ENCODE measurements around the gene CAMTA2. TPM values are rescaled to one million over a fixed set of nuclear protein-coding genes. Genes with fewer than 3 reads are reported as not detected.

The CAMTA2 gene
- total RNA-seq, 2 experiments from 2014 or later: 101 to 109 TPM

GRCh38 chr17:4945944-4946280 is 41.6 kb downstream of the CAMTA2 start:
- Mint-ChIP-seq H3K4me1 (ENCODE audit: low read depth) (peaks cover 56% of the 10 kb centered on the region), H3K27ac (peak overlapping the region; percentile 95), H3K27me3 (no peaks in the 10 kb centered on the region), H3K9me3 (no peaks in the 10 kb centered on the region), H3K4me3 (peak overlapping the region; percentile 90), H3K36me3 (peaks cover 62% of the 10 kb centered on the region)
- intact Hi-C loops (cut with micrococcal nuclease): loop anchor here (5.0 to 10.0 kb wide), 4 partner anchors 214 to 801 kb away; partner anchors contain the start of genes CYB5D2, DERL2, MED11 and MIS12
- POLR2A ChIA-PET: interaction anchor here (1.2 to 21.0 kb wide), 5 partner anchors 13 to 46 kb away, joined by 3 to 346 read pairs (median 4); partner anchors contain the start of genes C17orf107 and SPAG7
- CTCF ChIA-PET: interaction anchor here (2.3 kb wide), 1 partner anchor 21 kb away, joined by 10 read pairs; the partner anchor contains the start of gene SPAG7
- DNase-seq: no peak

GRCh38 chr17:4945176-4945943 is 42.1 kb downstream of the CAMTA2 start:
- peaks cover 66% of the 10 kb centered on the region for H3K36me3 Mint-ChIP-seq
- peak overlapping the region; percentile 90 for H3K4me3 Mint-ChIP-seq
- intact Hi-C loops (cut with micrococcal nuclease): loop anchor here (5.0 to 10.0 kb wide), 4 partner anchors 213 to 801 kb away; partner anchors contain the start of genes CYB5D2, DERL2, MED11 and MIS12
- CTCF ChIA-PET: interaction anchor here (2.3 kb wide), 1 partner anchor 21 kb away, joined by 10 read pairs; the partner anchor contains the start of gene SPAG7
- peak; percentile 94 for DNase-seq
- H3K9me3 Mint-ChIP-seq: no peaks in the 10 kb centered on the region
- no peaks in the 10 kb centered on the region for H3K27me3 Mint-ChIP-seq
- H3K27ac Mint-ChIP-seq: peak overlapping the region; percentile 95
- POLR2A ChIA-PET: interaction anchor here (1.1 to 21.0 kb wide), 7 partner anchors 8 to 45 kb away, joined by 3 to 346 read pairs (median 4); partner anchors contain the start of genes C17orf107 and SPAG7
- H3K4me1 Mint-ChIP-seq (ENCODE audit: low read depth): peaks cover 52% of the 10 kb centered on the region

- Mint-ChIP-seq H3K4me3 (peak overlapping the region; percentile 90), H3K27ac (peak overlapping the region; percentile 95), H3K36me3 (peaks cover 71% of the 10 kb centered on the region), H3K9me3 (no peaks in the 10 kb centered on the region), H3K4me1 (ENCODE audit: low read depth) (peaks cover 52% of the 10 kb centered on the region), H3K27me3 (peaks cover 1% of the 10 kb centered on the region)
- intact Hi-C loops (cut with micrococcal nuclease): loop anchor here (5.0 to 10.0 kb wide), 5 partner anchors 43 to 800 kb away; partner anchors contain the start of genes CAMTA2, CYB5D2, DERL2 and MED11
- peak; percentile 51 for DNase-seq
- ChIA-PET CTCF (no interaction called here), POLR2A (interaction anchor here (1.1 to 21.0 kb wide), 5 partner anchors 9 to 45 kb away, joined by 3 to 346 read pairs (median 3); partner anchors contain the start of gene SPAG7)
Observed at GRCh38 chr17:4944554-4945175, 42.8 kb downstream of the CAMTA2 start.

GRCh38 chr17:4944163-4944553 is 43.3 kb downstream of the CAMTA2 start:
- Mint-ChIP-seq H3K4me1 (ENCODE audit: low read depth) (peaks cover 53% of the 10 kb centered on the region), H3K4me3 (peak overlapping the region; percentile 90), H3K36me3 (peaks cover 73% of the 10 kb centered on the region), H3K27me3 (peaks cover 1% of the 10 kb centered on the region), H3K9me3 (no peaks in the 10 kb centered on the region), H3K27ac (peak overlapping the region; percentile 95)
- DNase-seq: peak; percentile 72
- CTCF ChIA-PET: no interaction called here
- POLR2A ChIA-PET: interaction anchor here (1.1 to 21.0 kb wide), 3 partner anchors 9 to 44 kb away, joined by 3 to 346 read pairs (median 4); partner anchors contain the start of gene SPAG7
- intact Hi-C loops (cut with micrococcal nuclease): loop anchor here (5.0 to 10.0 kb wide), 2 partner anchors 43 to 799 kb away; partner anchors contain the start of genes CAMTA2, CYB5D2 and ZZEF1

- ChIA-PET POLR2A (interaction anchor here (21.0 kb wide), 1 partner anchor 23 kb away, joined by 346 read pairs; the partner anchor contains the start of gene SPAG7), CTCF (no interaction called here)
- no peaks in the 10 kb centered on the region for H3K9me3 Mint-ChIP-seq
- peak overlapping the region; percentile 95 for H3K27ac Mint-ChIP-seq
- peaks cover 63% of the 10 kb centered on the region for H3K4me1 Mint-ChIP-seq (ENCODE audit: low read depth)
- intact Hi-C loops (cut with micrococcal nuclease): loop anchor here (5.0 to 10.0 kb wide), 2 partner anchors 44 to 798 kb away; partner anchors contain the start of genes CAMTA2, CYB5D2 and ZZEF1
- peaks cover 83% of the 10 kb centered on the region for H3K36me3 Mint-ChIP-seq
- H3K27me3 Mint-ChIP-seq: peaks cover 1% of the 10 kb centered on the region
- peak overlapping the region; percentile 90 for H3K4me3 Mint-ChIP-seq
- no peak for DNase-seq
Observed at GRCh38 chr17:4942760-4943508, 44.5 kb downstream of the CAMTA2 start.

GRCh38 chr17:4941319-4941610 is 46.2 kb downstream of the CAMTA2 start:
- Mint-ChIP-seq H3K4me3 (peak overlapping the region; percentile 90), H3K9me3 (no peaks in the 10 kb centered on the region), H3K36me3 (peaks cover 72% of the 10 kb centered on the region), H3K4me1 (ENCODE audit: low read depth) (peaks cover 58% of the 10 kb centered on the region), H3K27ac (peak overlapping the region; percentile 95), H3K27me3 (peaks cover 1% of the 10 kb centered on the region)
- no peak for DNase-seq
- intact Hi-C loops (cut with micrococcal nuclease): loop anchor here (2.0 to 10.0 kb wide), 6 partner anchors 38 to 796 kb away; partner anchors contain the start of genes ARRB2, CAMTA2, CHRNE and CYB5D2
- POLR2A ChIA-PET: interaction anchor here (1.0 to 21.0 kb wide), 4 partner anchors 9 to 56 kb away, joined by 3 to 346 read pairs (median 35); partner anchors contain the start of genes ENO3, INCA1, KIF1C and PFN1
- CTCF ChIA-PET: interaction anchor here (1.6 to 2.1 kb wide), 2 partner anchors 26 to 42 kb away, joined by 5 read pairs; partner anchors contain the start of genes C17orf107 and SPAG7

GRCh38 chr17:4940555-4941318 is 46.7 kb downstream of the CAMTA2 start:
- Mint-ChIP-seq H3K27me3 (peaks cover 1% of the 10 kb centered on the region), H3K27ac (peak overlapping the region; percentile 95), H3K9me3 (no peaks in the 10 kb centered on the region), H3K36me3 (peaks cover 70% of the 10 kb centered on the region), H3K4me1 (ENCODE audit: low read depth) (peaks cover 55% of the 10 kb centered on the region), H3K4me3 (peak overlapping the region; percentile 90)
- CTCF ChIA-PET: interaction anchor here (0.8 to 2.4 kb wide), 14 partner anchors 11 to 231 kb away, joined by 3 to 13 read pairs (median 4); partner anchors contain the start of genes C17orf107, CHRNE, GLTPD2 and SPAG7
- POLR2A ChIA-PET: interaction anchor here (0.6 to 21.0 kb wide), 12 partner anchors 9 to 481 kb away, joined by 3 to 346 read pairs (median 6); partner anchors contain the start of genes C17orf107, CAMTA2, ENO3 and INCA1
- intact Hi-C loops (cut with micrococcal nuclease): loop anchor here (1.0 to 10.0 kb wide), 8 partner anchors 8 to 796 kb away; partner anchors contain the start of genes ARRB2, CAMTA2, CHRNE and CYB5D2
- DNase-seq: peak; percentile 70

GRCh38 chr17:4939796-4940554 is 47.5 kb downstream of the CAMTA2 start, which contains the start of the genes RNF167 and SLC25A11:
TSS of gene RNF167 (plus strand) at chr17:4940268. CDS start at chr17:4940910, 642 bp downstream.
TSS of gene SLC25A11 (minus strand) at chr17:4940046. CDS start at chr17:4939910, 136 bp downstream.
- peak; percentile 97 for DNase-seq
- ChIA-PET POLR2A (interaction anchor here (0.6 to 21.0 kb wide), 12 partner anchors 10 to 481 kb away, joined by 3 to 346 read pairs (median 6); partner anchors contain the start of genes C17orf107, CAMTA2, ENO3 and INCA1), CTCF (interaction anchor here (0.8 to 2.4 kb wide), 16 partner anchors 11 to 230 kb away, joined by 3 to 13 read pairs (median 4); partner anchors contain the start of genes C17orf107, CAMTA2, CHRNE and GLTPD2)
- intact Hi-C loops (cut with micrococcal nuclease): loop anchor here (1.0 to 10.0 kb wide), 9 partner anchors 8 to 795 kb away; partner anchors contain the start of genes ARRB2, CAMTA2, CHRNE and CYB5D2
- Mint-ChIP-seq H3K9me3 (no peaks in the 10 kb centered on the region), H3K36me3 (peaks cover 64% of the 10 kb centered on the region), H3K27ac (peak within 1 kb of the TSS; percentile 95), H3K4me1 (ENCODE audit: low read depth) (peaks cover 47% of the 10 kb centered on the region), H3K4me3 (peak within 1 kb of the TSS; percentile 90), H3K27me3 (peaks cover 1% of the 10 kb centered on the region)

GRCh38 chr17:4939546-4939795 is 48.0 kb downstream of the CAMTA2 start:
- Mint-ChIP-seq H3K36me3 (peaks cover 59% of the 10 kb centered on the region), H3K4me1 (ENCODE audit: low read depth) (peaks cover 45% of the 10 kb centered on the region), H3K9me3 (no peaks in the 10 kb centered on the region), H3K27me3 (peaks cover 1% of the 10 kb centered on the region), H3K4me3 (peak overlapping the region; percentile 90), H3K27ac (peak overlapping the region; percentile 95)
- intact Hi-C loops (cut with micrococcal nuclease): loop anchor here (1.0 kb wide), 1 partner anchor 30 kb away; no protein-coding TSS in a partner anchor
- CTCF ChIA-PET: interaction anchor here (0.8 to 2.4 kb wide), 12 partner anchors 19 to 230 kb away, joined by 3 to 13 read pairs (median 5); partner anchors contain the start of genes C17orf107, CAMTA2, CHRNE and GLTPD2
- POLR2A ChIA-PET: interaction anchor here (1.1 to 21.0 kb wide), 10 partner anchors 10 to 302 kb away, joined by 3 to 346 read pairs (median 6); partner anchors contain the start of genes C17orf107, CAMTA2, ENO3 and INCA1
- DNase-seq: no peak

Data from activated CD4-positive, alpha-beta memory T cell treated with anti-CD3 and anti-CD28 coated beads for 36 hours (primary cell).